Caco-2 (cell line): ENCODE data around the gene CCDC102B. TPM values are rescaled to one million over a fixed set of nuclear protein-coding genes. Genes with fewer than 3 reads are reported as not detected.

ENCODE experiments used
- BruUV-seq: library from RNA; stranded (reverse); fragments of 400-500 nt; replicated peaks from 2 replicates; lab custom pipeline; 2021; lab: Mats Ljungman, UMichigan
- CTCF ChIA-PET: fragments of 300-600 bp; sonication (Branson Sonifier 250); formaldehyde crosslinking; loops from one replicate; lab custom pipeline; 2022; ENCODE audit warnings: antibody characterized with exemption; lab: Charles Lee
- POLR2A ChIA-PET: fragments of 300-600 bp; sonication (Branson Sonifier 250); formaldehyde crosslinking; loops from one replicate; lab custom pipeline; 2022; ENCODE audit warnings: antibody characterized with exemption; lab: Charles Lee
- DNase-seq, 2 experiments: peaks; one replicate each; pipeline versions ENCODE4 v3.0.0 to v3.0.0-alpha.2; 2020 to 2022
- H3K27me3 ChIP-seq: replicated peaks from 2 replicates; pipeline ENCODE4 v1.6.0; 2011; ENCODE audit warnings: low read length; ENCODE audit not compliant: control insufficient read depth, insufficient read depth
- H3K36me3 ChIP-seq: 2 replicates; pipeline ENCODE4 v1.5.1; 2011; ENCODE audit warnings: low read length; ENCODE audit not compliant: control insufficient read depth, insufficient read depth
- H3K4me1 ChIP-seq: fragments of 250-450 bp; sonication (Bioruptor Pico); 2 replicates; pipeline ENCODE4 v1.5.1; 2020; ENCODE audit warnings: mild to moderate bottlenecking
- H3K4me3 ChIP-seq: 2 replicates; pipeline ENCODE4 v1.5.1; 2011; ENCODE audit warnings: low read depth, mild to moderate bottlenecking, control low read depth, low read length
- H3K9me3 ChIP-seq: fragments of 250-450 bp; sonication (Bioruptor Pico); 2 replicates; pipeline ENCODE4 v1.5.1; 2020; ENCODE audit warnings: mild to moderate bottlenecking, moderate library complexity
- H3K27ac Mint-ChIP-seq: one replicate; pipeline ENCODE4 v1.8.0; 2022; ENCODE audit warnings: mixed read lengths; ENCODE audit not compliant: unreplicated experiment
- H3K27me3 Mint-ChIP-seq: one replicate; pipeline ENCODE4 v1.8.0; 2022; ENCODE audit warnings: mixed read lengths; ENCODE audit not compliant: insufficient read depth, unreplicated experiment
- H3K36me3 Mint-ChIP-seq: one replicate; pipeline ENCODE4 v1.8.0; 2022; ENCODE audit warnings: mild to moderate bottlenecking, mixed read lengths; ENCODE audit not compliant: insufficient read depth, unreplicated experiment
- H3K4me1 Mint-ChIP-seq: one replicate; pipeline ENCODE4 v1.8.0; 2022; ENCODE audit warnings: low read depth, mixed read lengths; ENCODE audit not compliant: unreplicated experiment
- H3K4me3 Mint-ChIP-seq: one replicate; pipeline ENCODE4 v1.8.0; 2022; ENCODE audit warnings: mild to moderate bottlenecking, moderate library complexity, mixed read lengths; ENCODE audit not compliant: unreplicated experiment
- H3K9me3 Mint-ChIP-seq: one replicate; pipeline ENCODE4 v1.8.0; 2022; ENCODE audit warnings: mixed read lengths; ENCODE audit not compliant: unreplicated experiment
- intact Hi-C: fragments of 100-400 bp; cut with micrococcal nuclease; formaldehyde crosslinking; loops from one replicate; pipeline ENCODE4 v1.10.0; 2022; ENCODE audit not compliant: unreplicated experiment
- total RNA-seq: library from RNA; stranded (reverse); gene quantifications from 2 replicates; pipeline ENCODE4 v1.2.3, GENCODE V29; 2022
- TF ChIP-seq, protein P1 (sequence below), 2 experiments: fragments of 200-600 bp in 1 of 2; IDR thresholded peaks; 1 replicate in 1 of 2; 2 replicates in 1 of 2; pipeline versions ENCODE4 v1.5.1 to v1.8.0; 2011 to 2022; ENCODE audit warnings: antibody characterized with exemption in 1 of 2, control low read depth in 1 of 2, inconsistent platforms in 1 of 2, low read depth in 1 of 2, low read length in 1 of 2, mild to moderate bottlenecking in 1 of 2, moderate library complexity in 1 of 2; ENCODE audit not compliant: insufficient read depth in 1 of 2, severe bottlenecking in 1 of 2, unreplicated experiment in 1 of 2

CCDC102B gene
- total RNA-seq, 1 experiment from 2014 or later: 1.1 TPM

GRCh38 chr18:68937029-68937599, 139.2 kb downstream of the CCDC102B start:
- H3K4me1 ChIP-seq: peaks cover 7% of the 10 kb centered on the region
- TF ChIP-seq, protein P1, sequence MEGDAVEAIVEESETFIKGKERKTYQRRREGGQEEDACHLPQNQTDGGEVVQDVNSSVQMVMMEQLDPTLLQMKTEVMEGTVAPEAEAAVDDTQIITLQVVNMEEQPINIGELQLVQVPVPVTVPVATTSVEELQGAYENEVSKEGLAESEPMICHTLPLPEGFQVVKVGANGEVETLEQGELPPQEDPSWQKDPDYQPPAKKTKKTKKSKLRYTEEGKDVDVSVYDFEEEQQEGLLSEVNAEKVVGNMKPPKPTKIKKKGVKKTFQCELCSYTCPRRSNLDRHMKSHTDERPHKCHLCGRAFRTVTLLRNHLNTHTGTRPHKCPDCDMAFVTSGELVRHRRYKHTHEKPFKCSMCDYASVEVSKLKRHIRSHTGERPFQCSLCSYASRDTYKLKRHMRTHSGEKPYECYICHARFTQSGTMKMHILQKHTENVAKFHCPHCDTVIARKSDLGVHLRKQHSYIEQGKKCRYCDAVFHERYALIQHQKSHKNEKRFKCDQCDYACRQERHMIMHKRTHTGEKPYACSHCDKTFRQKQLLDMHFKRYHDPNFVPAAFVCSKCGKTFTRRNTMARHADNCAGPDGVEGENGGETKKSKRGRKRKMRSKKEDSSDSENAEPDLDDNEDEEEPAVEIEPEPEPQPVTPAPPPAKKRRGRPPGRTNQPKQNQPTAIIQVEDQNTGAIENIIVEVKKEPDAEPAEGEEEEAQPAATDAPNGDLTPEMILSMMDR (IDR thresholded peaks at IDR 0.05; ENCODE audit: insufficient read depth in 1 of 2, low read depth in 1 of 2, low read length in 1 of 2, severe bottlenecking in 1 of 2, unreplicated experiment in 1 of 2): no peak
- no peaks in the 10 kb centered on the region for H3K36me3 ChIP-seq
- no peaks in the 10 kb centered on the region for H3K27me3 ChIP-seq
- Mint-ChIP-seq H3K27ac (no peak overlapping the region), H3K27me3 (no peaks in the 10 kb centered on the region), H3K4me1 (no peaks in the 10 kb centered on the region), H3K4me3 (no peak overlapping the region), H3K9me3 (no peaks in the 10 kb centered on the region), H3K36me3 (no peaks in the 10 kb centered on the region)
- POLR2A ChIA-PET: interaction anchor here (0.6 kb wide), 1 partner anchor 94 kb away, joined by 7 read pairs; no protein-coding TSS in a partner anchor
- H3K9me3 ChIP-seq: no peaks in the 10 kb centered on the region
- no TSS peak for BruUV-seq
- no peak overlapping the region for H3K4me3 ChIP-seq
- CTCF ChIA-PET: no interaction called here
- intact Hi-C loops: no loop called here
- no peak for DNase-seq

GRCh38 chr18:68940039-68940438, 142.2 kb downstream of the CCDC102B start:
- Mint-ChIP-seq H3K4me1 (peaks cover 6% of the 10 kb centered on the region), H3K27me3 (no peaks in the 10 kb centered on the region), H3K36me3 (no peaks in the 10 kb centered on the region), H3K9me3 (no peaks in the 10 kb centered on the region), H3K4me3 (no peak overlapping the region), H3K27ac (no peak overlapping the region)
- Histone ChIP-seq H3K4me3 (no peak overlapping the region), H3K36me3 (no peaks in the 10 kb centered on the region), H3K9me3 (no peaks in the 10 kb centered on the region), H3K27me3 (no peaks in the 10 kb centered on the region), H3K4me1 (peaks cover 20% of the 10 kb centered on the region)
- TF ChIP-seq, protein P1 (IDR thresholded peaks at IDR 0.05; ENCODE audit: insufficient read depth in 1 of 2, low read depth in 1 of 2, low read length in 1 of 2, severe bottlenecking in 1 of 2, unreplicated experiment in 1 of 2): no peak
- no TSS peak for BruUV-seq
- intact Hi-C loops: no loop called here
- ChIA-PET POLR2A (no interaction called here), CTCF (no interaction called here)
- DNase-seq: no peak

GRCh38 chr18:68940754-68941153, 142.9 kb downstream of the CCDC102B start:
- Mint-ChIP-seq H3K36me3 (no peaks in the 10 kb centered on the region), H3K4me3 (no peak overlapping the region), H3K27me3 (no peaks in the 10 kb centered on the region), H3K27ac (no peak overlapping the region), H3K4me1 (peaks cover 6% of the 10 kb centered on the region), H3K9me3 (no peaks in the 10 kb centered on the region)
- ChIA-PET CTCF (no interaction called here), POLR2A (no interaction called here)
- intact Hi-C loops: no loop called here
- DNase-seq: no peak
- Histone ChIP-seq H3K27me3 (no peaks in the 10 kb centered on the region), H3K36me3 (no peaks in the 10 kb centered on the region), H3K4me3 (no peak overlapping the region), H3K9me3 (no peaks in the 10 kb centered on the region), H3K4me1 (peaks cover 20% of the 10 kb centered on the region)
- BruUV-seq: no TSS peak
- TF ChIP-seq, protein P1 (IDR thresholded peaks at IDR 0.05; ENCODE audit: insufficient read depth in 1 of 2, low read depth in 1 of 2, low read length in 1 of 2, severe bottlenecking in 1 of 2, unreplicated experiment in 1 of 2): no peak
